Measurements from ENCODE around the gene ZNF630. TPM values are rescaled to one million over a fixed set of nuclear protein-coding genes. Genes with fewer than 3 reads are reported as not detected.
"Not testable (repeated sequence)": the region's sequence is repeated elsewhere in the genome, so short reads cannot be mapped to it uniquely, and the experiment has no call there.

The ZNF630 gene
- total RNA-seq, 1 experiment from 2014 or later, result 1.5 TPM

DNA sequence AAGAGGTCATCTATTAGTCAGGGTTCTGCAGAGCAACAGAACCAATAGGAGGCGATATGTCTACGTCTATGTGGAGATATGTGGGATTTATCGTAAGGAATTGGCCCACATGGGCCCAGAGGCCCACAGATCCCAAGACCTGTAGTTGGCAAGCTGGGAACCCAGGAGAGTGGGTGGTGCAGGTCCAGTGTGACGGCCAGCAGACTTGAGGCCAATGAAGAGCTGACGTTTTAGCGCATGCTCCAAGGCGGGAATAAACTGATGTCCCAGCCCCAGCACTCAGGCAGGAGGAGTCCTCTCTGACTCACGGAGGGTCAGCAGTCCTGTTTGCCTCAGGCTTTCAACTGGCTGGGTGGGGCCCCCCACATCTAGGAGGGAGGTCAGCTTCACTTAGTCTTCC, 43.3 kb downstream of the ZNF630 start:
- H2BK12ac ChIP-seq (ENCODE audit: insufficient read length, low read depth, low read length), result no peak overlapping the region
- no peak overlapping the region for H4K8ac ChIP-seq (replicated peaks; ENCODE audit: insufficient read length, low read depth, low read length)
- TF ChIP-seq, protein P1, sequence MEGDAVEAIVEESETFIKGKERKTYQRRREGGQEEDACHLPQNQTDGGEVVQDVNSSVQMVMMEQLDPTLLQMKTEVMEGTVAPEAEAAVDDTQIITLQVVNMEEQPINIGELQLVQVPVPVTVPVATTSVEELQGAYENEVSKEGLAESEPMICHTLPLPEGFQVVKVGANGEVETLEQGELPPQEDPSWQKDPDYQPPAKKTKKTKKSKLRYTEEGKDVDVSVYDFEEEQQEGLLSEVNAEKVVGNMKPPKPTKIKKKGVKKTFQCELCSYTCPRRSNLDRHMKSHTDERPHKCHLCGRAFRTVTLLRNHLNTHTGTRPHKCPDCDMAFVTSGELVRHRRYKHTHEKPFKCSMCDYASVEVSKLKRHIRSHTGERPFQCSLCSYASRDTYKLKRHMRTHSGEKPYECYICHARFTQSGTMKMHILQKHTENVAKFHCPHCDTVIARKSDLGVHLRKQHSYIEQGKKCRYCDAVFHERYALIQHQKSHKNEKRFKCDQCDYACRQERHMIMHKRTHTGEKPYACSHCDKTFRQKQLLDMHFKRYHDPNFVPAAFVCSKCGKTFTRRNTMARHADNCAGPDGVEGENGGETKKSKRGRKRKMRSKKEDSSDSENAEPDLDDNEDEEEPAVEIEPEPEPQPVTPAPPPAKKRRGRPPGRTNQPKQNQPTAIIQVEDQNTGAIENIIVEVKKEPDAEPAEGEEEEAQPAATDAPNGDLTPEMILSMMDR (conservative IDR thresholded peaks at IDR 0.05), result no peak
- H3K4ac ChIP-seq (ENCODE audit: low read depth, low read length), result no peak overlapping the region
- H4K5ac ChIP-seq (ENCODE audit: insufficient read length, low read depth, low read length), result no peak overlapping the region
- peaks cover 0 to 6% (median 6%) of the 10 kb centered on the region in 3 experiments; a peak in 4 of 7 replicates for H3K36me3 Mint-ChIP-seq (ENCODE audit: insufficient read depth in 1 of 3, low read depth in 3 of 3)
- no peaks in the 10 kb centered on the region for H3K23me2 ChIP-seq (ENCODE audit: insufficient read length, low read depth, low read length, poor library complexity, severe bottlenecking)
- H3K27ac ChIP-seq (ENCODE audit: insufficient read length, low read depth, low read length), result no peak overlapping the region
- peaks cover 4 to 7% of the 10 kb centered on the region in 2 experiments for H3K4me1 Mint-ChIP-seq
- no peak overlapping the region for H3K18ac ChIP-seq (ENCODE audit: insufficient read length, low read depth, low read length)
- H3K9me3 Mint-ChIP-seq, result peaks cover 68 to 75% of the 10 kb centered on the region in 2 experiments
- H2AFZ ChIP-seq (ENCODE audit: low read length), result no peak overlapping the region
- H3K79me2 ChIP-seq (ENCODE audit: insufficient read depth, low read length), result no peaks in the 10 kb centered on the region
- H2BK20ac ChIP-seq (ENCODE audit: low read depth, low read length, poor library complexity, severe bottlenecking), result no peak overlapping the region
- no peak overlapping the region for H3K56ac ChIP-seq (ENCODE audit: insufficient read length, low read depth, low read length)
- no peak overlapping the region for H2AK5ac ChIP-seq (ENCODE audit: insufficient read length, low read length)
- no peak overlapping the region for H3K27ac Mint-ChIP-seq
- no peak overlapping the region for H2BK15ac ChIP-seq (ENCODE audit: low read depth, low read length)
- no peaks in the 10 kb centered on the region for H4K20me1 ChIP-seq (ENCODE audit: control insufficient read depth, insufficient read depth, insufficient read length)
- no peaks in the 10 kb centered on the region for H3K4me1 ChIP-seq (ENCODE audit: insufficient read depth, low read length)
- H3K27me3 ChIP-seq (ENCODE audit: insufficient read depth, low read length), result no peaks in the 10 kb centered on the region
- no peak for DNase-seq
- no peak overlapping the region for H2BK120ac ChIP-seq (ENCODE audit: low read depth, low read length, poor library complexity, severe bottlenecking)
- WGBS (ENCODE audit: extremely low coverage, insufficient read length, low lambda C conversion rate), result no CpG with 5 or more reads among the region's 8 CpGs
- H3K79me1 ChIP-seq (ENCODE audit: insufficient read depth, low read depth, low read length, poor library complexity, severe bottlenecking), result no peaks in the 10 kb centered on the region
- no peak overlapping the region for H3K4me2 ChIP-seq (ENCODE audit: insufficient read depth, insufficient read length, low read length)
- no peak overlapping the region for H3K9ac ChIP-seq (ENCODE audit: extremely low read depth, insufficient read length, low read length)
- H3K27me3 Mint-ChIP-seq (ENCODE audit: low read depth), result peaks cover 2% of the 10 kb centered on the region
- H3K23ac ChIP-seq (ENCODE audit: insufficient read length, low read depth, low read length), result no peak overlapping the region
- no peak overlapping the region for H3K14ac ChIP-seq (ENCODE audit: insufficient read depth, low read length)
- no peak overlapping the region; a peak in 1 of 5 replicates for H3K4me3 Mint-ChIP-seq
- no peak overlapping the region for H4K91ac ChIP-seq (ENCODE audit: insufficient read length, low read depth, low read length)
- H2BK5ac ChIP-seq (ENCODE audit: insufficient read length, low read length), result no peak overlapping the region
- H3T11ph ChIP-seq (ENCODE audit: low read length), result no peak overlapping the region
- peaks cover 39% of the 10 kb centered on the region for H3K9me3 ChIP-seq (ENCODE audit: control insufficient read depth, low read depth, low read length)

DNA sequence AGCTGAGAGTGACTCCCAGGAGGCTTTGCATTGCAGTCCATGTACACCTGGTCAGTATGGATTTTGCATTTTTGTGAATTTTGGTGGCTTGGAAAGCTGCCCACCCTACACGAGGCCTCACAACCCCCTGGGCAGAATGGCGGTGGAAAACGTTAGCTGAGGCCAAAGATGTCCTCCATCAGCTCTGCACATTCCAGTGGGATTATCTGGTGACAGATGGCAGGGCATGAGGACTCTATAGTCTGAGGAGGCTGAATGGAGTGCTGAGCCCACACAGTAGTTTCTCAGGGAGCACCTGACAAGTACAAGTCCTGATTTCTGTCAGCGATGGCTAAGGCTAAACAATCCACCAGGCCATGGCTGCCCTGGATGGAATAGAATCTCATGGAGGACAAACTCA, 43.9 kb downstream of the ZNF630 start:
- no CpG with 5 or more reads among the region's 4 CpGs for WGBS (ENCODE audit: extremely low coverage, insufficient read length, low lambda C conversion rate)
- H3K4ac ChIP-seq (ENCODE audit: low read depth, low read length); H3K9ac ChIP-seq (ENCODE audit: extremely low read depth, insufficient read length, low read length); H3K27me3 Mint-ChIP-seq (ENCODE audit: low read depth); H3K79me1 ChIP-seq (ENCODE audit: insufficient read depth, low read depth, low read length, poor library complexity, severe bottlenecking); H3K4me1 ChIP-seq (ENCODE audit: insufficient read depth, low read length); H2AFZ ChIP-seq (ENCODE audit: low read length); H3K27ac ChIP-seq (ENCODE audit: insufficient read length, low read depth, low read length); H3K4me3 Mint-ChIP-seq; H2BK12ac ChIP-seq (ENCODE audit: insufficient read length, low read depth, low read length); H3K14ac ChIP-seq (ENCODE audit: insufficient read depth, low read length); H4K5ac ChIP-seq (ENCODE audit: insufficient read length, low read depth, low read length); H3K27me3 ChIP-seq (ENCODE audit: insufficient read depth, low read length); H3K36me3 Mint-ChIP-seq (ENCODE audit: insufficient read depth in 1 of 3, low read depth in 3 of 3); DNase-seq; H2BK120ac ChIP-seq (ENCODE audit: low read depth, low read length, poor library complexity, severe bottlenecking); H3K56ac ChIP-seq (ENCODE audit: insufficient read length, low read depth, low read length); H4K20me1 ChIP-seq (ENCODE audit: control insufficient read depth, insufficient read depth, insufficient read length); H3K23ac ChIP-seq (ENCODE audit: insufficient read length, low read depth, low read length); H3T11ph ChIP-seq (ENCODE audit: low read length); H4K8ac ChIP-seq (replicated peaks; ENCODE audit: insufficient read length, low read depth, low read length); H3K4me2 ChIP-seq (ENCODE audit: insufficient read depth, insufficient read length, low read length); H2BK5ac ChIP-seq (ENCODE audit: insufficient read length, low read length); H2AK5ac ChIP-seq (ENCODE audit: insufficient read length, low read length); H2BK15ac ChIP-seq (ENCODE audit: low read depth, low read length); H3K18ac ChIP-seq (ENCODE audit: insufficient read length, low read depth, low read length); H3K23me2 ChIP-seq (ENCODE audit: insufficient read length, low read depth, low read length, poor library complexity, severe bottlenecking); H3K4me1 Mint-ChIP-seq; H4K91ac ChIP-seq (ENCODE audit: insufficient read length, low read depth, low read length); H3K27ac Mint-ChIP-seq; H3K79me2 ChIP-seq (ENCODE audit: insufficient read depth, low read length); H2BK20ac ChIP-seq (ENCODE audit: low read depth, low read length, poor library complexity, severe bottlenecking): not testable (repeated sequence)
- peaks cover 37% of the 10 kb centered on the region for H3K9me3 ChIP-seq (ENCODE audit: control insufficient read depth, low read depth, low read length)
- peaks cover 68 to 75% of the 10 kb centered on the region in 2 experiments for H3K9me3 Mint-ChIP-seq
